Panc1 (cell line): ENCODE data around the gene C10orf143.

Experiments
- POLR2AphosphoS5 ChIP-seq: IDR thresholded peaks from 2 replicates; pipeline ENCODE4 v1.6.1; 2012; ENCODE audit warnings: mild to moderate bottlenecking, low read depth, low read length, moderate library complexity
- TF ChIP-seq, protein P1 (sequence below): fragments of 450-650 bp; IDR thresholded peaks from 2 replicates; pipeline ENCODE4 v1.5.1; 2017; ENCODE audit warnings: mild to moderate bottlenecking

DNA sequence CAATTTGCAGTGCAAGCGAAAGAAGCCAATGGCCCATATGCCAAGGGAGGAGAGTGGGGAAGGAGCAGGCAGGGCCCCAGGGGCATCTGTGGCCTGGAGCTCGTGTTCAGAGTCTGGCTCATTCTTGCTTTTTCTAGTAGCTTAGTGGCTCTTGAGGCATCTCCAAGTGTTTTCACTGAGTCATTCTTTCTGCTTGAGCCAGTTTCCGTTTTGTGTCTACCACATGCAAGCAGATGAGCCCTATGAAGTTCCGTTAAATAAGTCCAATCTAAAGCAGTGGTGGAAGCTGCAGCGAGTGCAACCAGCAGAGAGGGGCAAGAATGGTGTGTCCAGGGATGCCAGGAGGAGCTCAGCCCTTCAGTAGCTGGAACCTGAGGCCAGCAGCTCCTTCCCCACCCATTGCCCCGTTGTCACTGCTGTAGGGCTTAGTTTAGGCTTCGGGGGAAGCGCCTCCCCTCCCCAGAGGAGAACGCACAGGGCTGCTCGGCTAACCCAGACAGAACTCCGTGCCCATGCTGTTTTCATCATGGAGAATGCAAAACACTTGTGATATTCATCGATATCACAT is 89.2 kb downstream of the C10orf143 start:
- TF ChIP-seq, protein P1, sequence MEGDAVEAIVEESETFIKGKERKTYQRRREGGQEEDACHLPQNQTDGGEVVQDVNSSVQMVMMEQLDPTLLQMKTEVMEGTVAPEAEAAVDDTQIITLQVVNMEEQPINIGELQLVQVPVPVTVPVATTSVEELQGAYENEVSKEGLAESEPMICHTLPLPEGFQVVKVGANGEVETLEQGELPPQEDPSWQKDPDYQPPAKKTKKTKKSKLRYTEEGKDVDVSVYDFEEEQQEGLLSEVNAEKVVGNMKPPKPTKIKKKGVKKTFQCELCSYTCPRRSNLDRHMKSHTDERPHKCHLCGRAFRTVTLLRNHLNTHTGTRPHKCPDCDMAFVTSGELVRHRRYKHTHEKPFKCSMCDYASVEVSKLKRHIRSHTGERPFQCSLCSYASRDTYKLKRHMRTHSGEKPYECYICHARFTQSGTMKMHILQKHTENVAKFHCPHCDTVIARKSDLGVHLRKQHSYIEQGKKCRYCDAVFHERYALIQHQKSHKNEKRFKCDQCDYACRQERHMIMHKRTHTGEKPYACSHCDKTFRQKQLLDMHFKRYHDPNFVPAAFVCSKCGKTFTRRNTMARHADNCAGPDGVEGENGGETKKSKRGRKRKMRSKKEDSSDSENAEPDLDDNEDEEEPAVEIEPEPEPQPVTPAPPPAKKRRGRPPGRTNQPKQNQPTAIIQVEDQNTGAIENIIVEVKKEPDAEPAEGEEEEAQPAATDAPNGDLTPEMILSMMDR, result no peak
- TF ChIP-seq POLR2AphosphoS5, result no peak
